ENCODE measurements around the gene EYS.

DNA sequence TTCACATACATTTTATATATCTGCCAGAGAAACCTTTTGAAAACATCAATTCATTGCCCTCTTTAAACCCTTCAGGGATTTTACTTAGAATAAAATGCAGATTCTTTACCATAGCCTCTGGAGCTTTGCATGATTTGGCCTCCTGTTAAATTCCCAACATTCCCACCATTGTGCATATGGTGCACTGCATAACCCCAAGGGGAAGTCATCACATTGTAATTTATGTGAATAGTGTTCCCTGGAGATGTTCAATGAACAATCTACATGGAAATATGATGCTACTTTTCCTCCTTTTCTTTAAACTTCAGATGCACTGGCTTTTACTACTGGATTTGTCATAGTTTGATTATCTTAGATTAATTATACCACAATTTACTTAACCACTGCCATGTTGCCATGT, 1976.7 kb downstream of the EYS start:
- TF ChIP-seq ISL1 (CRISPR knock-in tag; IDR thresholded peaks at IDR 0.05): no peak
- no peak for TF ChIP-seq ZNF565 (CRISPR knock-in tag; conservative IDR thresholded peaks at IDR 0.05; ENCODE audit: low read depth)
- no peak for TF ChIP-seq BACH2 (CRISPR knock-in tag; IDR thresholded peaks at IDR 0.05; ENCODE audit: borderline replicate concordance)
- TF ChIP-seq, protein P1, sequence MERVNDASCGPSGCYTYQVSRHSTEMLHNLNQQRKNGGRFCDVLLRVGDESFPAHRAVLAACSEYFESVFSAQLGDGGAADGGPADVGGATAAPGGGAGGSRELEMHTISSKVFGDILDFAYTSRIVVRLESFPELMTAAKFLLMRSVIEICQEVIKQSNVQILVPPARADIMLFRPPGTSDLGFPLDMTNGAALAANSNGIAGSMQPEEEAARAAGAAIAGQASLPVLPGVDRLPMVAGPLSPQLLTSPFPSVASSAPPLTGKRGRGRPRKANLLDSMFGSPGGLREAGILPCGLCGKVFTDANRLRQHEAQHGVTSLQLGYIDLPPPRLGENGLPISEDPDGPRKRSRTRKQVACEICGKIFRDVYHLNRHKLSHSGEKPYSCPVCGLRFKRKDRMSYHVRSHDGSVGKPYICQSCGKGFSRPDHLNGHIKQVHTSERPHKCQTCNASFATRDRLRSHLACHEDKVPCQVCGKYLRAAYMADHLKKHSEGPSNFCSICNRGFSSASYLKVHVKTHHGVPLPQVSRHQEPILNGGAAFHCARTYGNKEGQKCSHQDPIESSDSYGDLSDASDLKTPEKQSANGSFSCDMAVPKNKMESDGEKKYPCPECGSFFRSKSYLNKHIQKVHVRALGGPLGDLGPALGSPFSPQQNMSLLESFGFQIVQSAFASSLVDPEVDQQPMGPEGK (CRISPR knock-in tag; IDR thresholded peaks at IDR 0.05; ENCODE audit: borderline replicate concordance): no peak
- no peak for TF ChIP-seq OSR1 (CRISPR knock-in tag; IDR thresholded peaks at IDR 0.05)
- no peak for TF ChIP-seq CSDC2 (CRISPR knock-in tag; IDR thresholded peaks at IDR 0.05)
- no peak for TF ChIP-seq ZNF8 (CRISPR knock-in tag; IDR thresholded peaks at IDR 0.05)
- TF ChIP-seq ZC3H10 (CRISPR knock-in tag; IDR thresholded peaks at IDR 0.05): no peak
- TF ChIP-seq, protein P2, sequence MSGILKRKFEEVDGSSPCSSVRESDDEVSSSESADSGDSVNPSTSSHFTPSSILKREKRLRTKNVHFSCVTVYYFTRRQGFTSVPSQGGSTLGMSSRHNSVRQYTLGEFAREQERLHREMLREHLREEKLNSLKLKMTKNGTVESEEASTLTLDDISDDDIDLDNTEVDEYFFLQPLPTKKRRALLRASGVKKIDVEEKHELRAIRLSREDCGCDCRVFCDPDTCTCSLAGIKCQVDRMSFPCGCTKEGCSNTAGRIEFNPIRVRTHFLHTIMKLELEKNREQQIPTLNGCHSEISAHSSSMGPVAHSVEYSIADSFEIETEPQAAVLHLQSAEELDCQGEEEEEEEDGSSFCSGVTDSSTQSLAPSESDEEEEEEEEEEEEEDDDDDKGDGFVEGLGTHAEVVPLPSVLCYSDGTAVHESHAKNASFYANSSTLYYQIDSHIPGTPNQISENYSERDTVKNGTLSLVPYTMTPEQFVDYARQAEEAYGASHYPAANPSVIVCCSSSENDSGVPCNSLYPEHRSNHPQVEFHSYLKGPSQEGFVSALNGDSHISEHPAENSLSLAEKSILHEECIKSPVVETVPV (CRISPR knock-in tag; IDR thresholded peaks at IDR 0.05): no peak
- no peak for TF ChIP-seq RARB (CRISPR knock-in tag; IDR thresholded peaks at IDR 0.05)
- no peak for TF ChIP-seq ARNTL (CRISPR knock-in tag; IDR thresholded peaks at IDR 0.05; ENCODE audit: borderline replicate concordance, low read depth)
- TF ChIP-seq TOX (CRISPR knock-in tag; IDR thresholded peaks at IDR 0.05; ENCODE audit: borderline replicate concordance): no peak
- TF ChIP-seq, protein P3, sequence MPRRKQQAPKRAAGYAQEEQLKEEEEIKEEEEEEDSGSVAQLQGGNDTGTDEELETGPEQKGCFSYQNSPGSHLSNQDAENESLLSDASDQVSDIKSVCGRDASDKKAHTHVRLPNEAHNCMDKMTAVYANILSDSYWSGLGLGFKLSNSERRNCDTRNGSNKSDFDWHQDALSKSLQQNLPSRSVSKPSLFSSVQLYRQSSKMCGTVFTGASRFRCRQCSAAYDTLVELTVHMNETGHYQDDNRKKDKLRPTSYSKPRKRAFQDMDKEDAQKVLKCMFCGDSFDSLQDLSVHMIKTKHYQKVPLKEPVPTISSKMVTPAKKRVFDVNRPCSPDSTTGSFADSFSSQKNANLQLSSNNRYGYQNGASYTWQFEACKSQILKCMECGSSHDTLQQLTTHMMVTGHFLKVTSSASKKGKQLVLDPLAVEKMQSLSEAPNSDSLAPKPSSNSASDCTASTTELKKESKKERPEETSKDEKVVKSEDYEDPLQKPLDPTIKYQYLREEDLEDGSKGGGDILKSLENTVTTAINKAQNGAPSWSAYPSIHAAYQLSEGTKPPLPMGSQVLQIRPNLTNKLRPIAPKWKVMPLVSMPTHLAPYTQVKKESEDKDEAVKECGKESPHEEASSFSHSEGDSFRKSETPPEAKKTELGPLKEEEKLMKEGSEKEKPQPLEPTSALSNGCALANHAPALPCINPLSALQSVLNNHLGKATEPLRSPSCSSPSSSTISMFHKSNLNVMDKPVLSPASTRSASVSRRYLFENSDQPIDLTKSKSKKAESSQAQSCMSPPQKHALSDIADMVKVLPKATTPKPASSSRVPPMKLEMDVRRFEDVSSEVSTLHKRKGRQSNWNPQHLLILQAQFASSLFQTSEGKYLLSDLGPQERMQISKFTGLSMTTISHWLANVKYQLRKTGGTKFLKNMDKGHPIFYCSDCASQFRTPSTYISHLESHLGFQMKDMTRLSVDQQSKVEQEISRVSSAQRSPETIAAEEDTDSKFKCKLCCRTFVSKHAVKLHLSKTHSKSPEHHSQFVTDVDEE (CRISPR knock-in tag; IDR thresholded peaks at IDR 0.05): no peak
- TF ChIP-seq ZNF70 (CRISPR knock-in tag; IDR thresholded peaks at IDR 0.05): no peak

All from SK-N-SH treated with all-trans-retinoic acid at 6 μM for 48 hours (cell line).